ENCODE results near the gene RERE.
A peak's percentile ranks its signal among the peaks of the same experiment; 100 is the strongest.

Gene RERE

DNA sequence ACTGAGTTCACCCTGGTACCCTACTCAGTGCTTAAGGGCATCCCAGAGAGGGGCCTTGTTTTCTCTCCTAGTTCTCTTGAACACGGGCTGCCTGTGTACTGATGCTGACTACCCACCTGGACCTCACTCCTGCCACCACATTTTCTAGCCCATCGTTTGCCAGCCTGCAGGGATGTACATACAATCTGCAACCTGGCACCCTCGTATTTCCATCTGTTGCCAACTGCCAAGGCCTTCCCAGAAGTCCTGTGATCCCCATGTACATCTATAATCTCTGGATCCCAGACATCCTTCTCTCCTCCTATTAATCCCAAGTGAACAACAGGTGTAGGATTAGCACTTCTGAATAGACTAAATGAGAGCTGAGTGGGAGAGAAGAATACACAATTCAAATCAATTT, 287.5 kb downstream of the RERE start:
- no peak for DNase-seq (ENCODE audit: insufficient read length)
- no peak for FAIRE-seq
- TF ChIP-seq POLR2A (IDR thresholded peaks at IDR 0.05; ENCODE audit: low read depth, low read length) (no peak), TAF1 (IDR thresholded peaks at IDR 0.05; ENCODE audit: borderline replicate concordance, low read depth, low read length) (no peak), POLR2AphosphoS5 (IDR thresholded peaks at IDR 0.05; ENCODE audit: low read depth, low read length) (no peak)

DNA sequence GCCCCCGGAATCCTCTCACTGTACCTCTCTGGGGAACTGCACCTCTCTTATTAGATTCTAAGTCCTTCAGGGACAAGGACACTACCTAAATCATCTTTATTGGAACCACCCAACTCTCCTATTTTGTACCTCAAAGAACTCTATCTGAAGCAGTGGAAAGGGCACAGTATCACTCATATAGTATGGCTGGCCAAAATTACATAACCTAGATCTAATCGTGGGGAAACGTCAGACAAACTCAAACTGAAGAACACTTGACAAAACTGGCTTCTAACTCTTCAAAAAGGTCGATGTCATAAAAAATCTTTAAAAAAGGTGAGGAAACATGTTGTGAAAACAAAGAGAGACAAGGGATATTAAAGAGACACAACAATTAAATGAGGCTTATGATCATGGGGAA, 289.5 kb downstream of the RERE start:
- no peak for TF ChIP-seq POLR2AphosphoS5 (IDR thresholded peaks at IDR 0.05; ENCODE audit: low read depth, low read length)
- TF ChIP-seq TAF1 (IDR thresholded peaks at IDR 0.05; ENCODE audit: borderline replicate concordance, low read depth, low read length): no peak
- TF ChIP-seq POLR2A (IDR thresholded peaks at IDR 0.05; ENCODE audit: low read depth, low read length): no peak
- DNase-seq (ENCODE audit: insufficient read length) (no peak), FAIRE-seq (no peak)

DNA sequence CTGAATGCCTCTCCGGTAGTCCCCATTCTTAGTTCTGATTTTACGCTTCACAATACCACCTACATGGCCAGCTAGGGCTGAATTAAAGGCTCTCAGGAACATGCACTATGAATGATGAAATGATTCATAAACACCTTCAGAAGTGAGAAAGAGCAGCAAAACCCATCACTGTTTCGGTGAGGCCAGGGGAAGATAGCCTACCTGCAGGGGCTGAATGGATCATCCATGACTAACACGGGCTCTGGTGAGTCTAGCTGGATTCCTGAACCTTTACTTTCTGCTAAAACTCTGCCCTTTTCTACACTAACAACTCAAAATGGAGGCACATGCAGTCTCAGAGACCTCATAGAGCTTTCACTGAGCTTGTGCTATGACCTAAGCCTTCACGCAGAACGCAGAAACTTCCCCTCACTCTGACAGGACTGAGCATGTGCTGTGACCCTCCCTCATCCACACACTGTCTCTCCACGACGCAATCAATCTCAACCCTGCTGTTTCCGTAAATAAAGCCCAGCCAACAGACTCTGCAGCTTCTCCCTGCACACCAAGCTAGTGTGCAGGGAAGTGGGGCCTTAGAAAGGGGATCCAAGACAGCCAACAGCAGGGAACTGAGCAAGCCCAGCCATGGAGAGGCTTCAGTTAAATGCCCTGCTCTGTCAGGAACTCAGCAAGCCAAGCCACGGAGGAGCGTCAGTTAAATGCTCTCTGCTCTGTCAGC, 291.7 kb downstream of the RERE start:
- DNase-seq (ENCODE audit: insufficient read length): no peak
- TF ChIP-seq POLR2A (IDR thresholded peaks at IDR 0.05; ENCODE audit: low read depth, low read length): no peak
- no peak for TF ChIP-seq TAF1 (IDR thresholded peaks at IDR 0.05; ENCODE audit: borderline replicate concordance, low read depth, low read length)
- no peak for TF ChIP-seq POLR2AphosphoS5 (IDR thresholded peaks at IDR 0.05; ENCODE audit: low read depth, low read length)
- peak; percentile 40 for FAIRE-seq

- FAIRE-seq (peak; percentile 80), DNase-seq (ENCODE audit: insufficient read length) (no peak)
- TF ChIP-seq POLR2A (IDR thresholded peaks at IDR 0.05; ENCODE audit: low read depth, low read length): no peak
- no peak for TF ChIP-seq TAF1 (IDR thresholded peaks at IDR 0.05; ENCODE audit: borderline replicate concordance, low read depth, low read length)
- TF ChIP-seq POLR2AphosphoS5 (IDR thresholded peaks at IDR 0.05; ENCODE audit: low read depth, low read length): no peak
Observed at GRCh38 chr1:8525216-8525557, 292.3 kb downstream of the RERE start.

DNA sequence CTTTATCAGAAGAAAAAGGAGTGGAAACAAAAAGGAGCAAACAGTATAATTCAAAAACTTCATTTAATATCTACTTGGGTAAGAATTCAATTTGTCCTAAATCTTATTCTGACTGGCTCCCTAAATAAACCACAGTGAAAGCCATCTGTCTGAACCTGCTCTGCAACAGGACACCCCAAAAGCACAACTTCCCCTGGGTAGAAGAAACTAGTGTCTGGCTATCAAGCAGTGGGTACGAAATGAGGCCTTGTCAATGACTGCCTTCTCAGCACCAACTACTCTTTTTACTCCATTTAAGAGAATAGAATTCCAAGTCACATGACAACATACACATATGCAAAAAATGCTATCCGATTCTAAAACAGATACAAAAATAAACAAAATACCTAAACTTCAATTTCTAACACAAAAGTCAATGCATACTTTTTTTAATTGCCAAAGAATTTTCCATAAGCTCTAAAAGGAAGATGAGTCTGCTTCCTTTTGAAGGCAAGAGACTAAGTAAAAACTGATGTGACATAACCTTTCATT, 292.7 kb downstream of the RERE start:
- FAIRE-seq (no peak), DNase-seq (ENCODE audit: insufficient read length) (no peak)
- no peak for TF ChIP-seq POLR2A (IDR thresholded peaks at IDR 0.05; ENCODE audit: low read depth, low read length)

- FAIRE-seq (peak; percentile 66), DNase-seq (ENCODE audit: insufficient read length) (no peak)
- TF ChIP-seq TAF1 (IDR thresholded peaks at IDR 0.05; ENCODE audit: borderline replicate concordance, low read depth, low read length): no peak
- no peak for TF ChIP-seq POLR2AphosphoS5 (IDR thresholded peaks at IDR 0.05; ENCODE audit: low read depth, low read length)
Observed at GRCh38 chr1:8523666-8524206, 293.7 kb downstream of the RERE start.

DNA sequence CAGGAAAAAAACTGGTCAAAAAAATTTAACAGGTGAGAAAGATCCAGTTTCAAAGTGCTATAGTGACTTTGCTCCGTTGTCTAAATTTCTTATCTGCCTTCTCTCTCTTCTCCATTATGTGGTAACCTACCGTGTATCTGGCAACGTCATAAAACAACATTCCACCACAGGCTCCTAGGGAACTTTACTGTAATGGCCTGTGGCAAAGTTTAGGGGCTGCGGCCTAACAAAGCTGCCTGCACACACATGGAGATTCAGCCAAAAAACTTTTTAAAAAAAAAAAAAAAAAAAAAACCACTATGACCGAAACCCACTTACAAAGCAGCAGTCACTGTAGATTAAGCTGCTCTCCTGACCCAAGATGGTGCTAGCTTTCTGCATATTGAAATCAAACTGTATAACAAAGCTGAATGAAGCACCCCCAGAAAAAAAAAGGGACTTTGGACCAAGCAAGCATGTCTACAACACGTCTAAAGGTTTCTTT, 296.9 kb downstream of the RERE start:
- no peak for TF ChIP-seq POLR2AphosphoS5 (IDR thresholded peaks at IDR 0.05; ENCODE audit: low read depth, low read length)
- TF ChIP-seq TAF1 (IDR thresholded peaks at IDR 0.05; ENCODE audit: borderline replicate concordance, low read depth, low read length): no peak
- TF ChIP-seq POLR2A (IDR thresholded peaks at IDR 0.05; ENCODE audit: low read depth, low read length): no peak
- no peak for DNase-seq (ENCODE audit: insufficient read length)
- no peak for FAIRE-seq

DNA sequence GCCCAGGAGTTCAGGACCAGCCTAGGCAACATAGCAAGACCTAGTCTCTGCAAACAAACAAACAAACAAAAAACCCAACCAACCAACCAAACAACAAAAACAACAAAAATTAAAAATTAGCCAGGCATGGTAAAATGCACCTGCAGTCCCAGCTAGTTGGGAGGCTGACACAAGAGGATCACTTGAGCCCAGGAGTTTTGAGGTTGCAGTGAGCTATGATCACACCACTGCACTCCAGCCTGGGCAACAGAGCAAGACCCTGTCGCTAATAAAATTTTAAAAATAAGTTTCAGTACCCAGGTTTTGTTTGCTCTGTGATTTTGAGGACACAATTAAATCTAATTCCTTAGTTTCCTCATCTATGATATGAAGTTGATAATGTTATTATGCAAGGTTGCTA, 298.3 kb downstream of the RERE start:
- TF ChIP-seq TAF1 (IDR thresholded peaks at IDR 0.05; ENCODE audit: borderline replicate concordance, low read depth, low read length): no peak
- no peak for TF ChIP-seq POLR2AphosphoS5 (IDR thresholded peaks at IDR 0.05; ENCODE audit: low read depth, low read length)
- no peak for TF ChIP-seq POLR2A (IDR thresholded peaks at IDR 0.05; ENCODE audit: low read depth, low read length)
- FAIRE-seq (no peak), DNase-seq (ENCODE audit: insufficient read length) (no peak)

- TF ChIP-seq TAF1 (IDR thresholded peaks at IDR 0.05; ENCODE audit: borderline replicate concordance, low read depth, low read length): no peak
- no peak for TF ChIP-seq POLR2AphosphoS5 (IDR thresholded peaks at IDR 0.05; ENCODE audit: low read depth, low read length)
- TF ChIP-seq POLR2A (IDR thresholded peaks at IDR 0.05; ENCODE audit: low read depth, low read length): no peak
- FAIRE-seq: no peak
- no peak for DNase-seq (ENCODE audit: insufficient read length)
Observed at GRCh38 chr1:8518490-8518801, 299.0 kb downstream of the RERE start.

DNA sequence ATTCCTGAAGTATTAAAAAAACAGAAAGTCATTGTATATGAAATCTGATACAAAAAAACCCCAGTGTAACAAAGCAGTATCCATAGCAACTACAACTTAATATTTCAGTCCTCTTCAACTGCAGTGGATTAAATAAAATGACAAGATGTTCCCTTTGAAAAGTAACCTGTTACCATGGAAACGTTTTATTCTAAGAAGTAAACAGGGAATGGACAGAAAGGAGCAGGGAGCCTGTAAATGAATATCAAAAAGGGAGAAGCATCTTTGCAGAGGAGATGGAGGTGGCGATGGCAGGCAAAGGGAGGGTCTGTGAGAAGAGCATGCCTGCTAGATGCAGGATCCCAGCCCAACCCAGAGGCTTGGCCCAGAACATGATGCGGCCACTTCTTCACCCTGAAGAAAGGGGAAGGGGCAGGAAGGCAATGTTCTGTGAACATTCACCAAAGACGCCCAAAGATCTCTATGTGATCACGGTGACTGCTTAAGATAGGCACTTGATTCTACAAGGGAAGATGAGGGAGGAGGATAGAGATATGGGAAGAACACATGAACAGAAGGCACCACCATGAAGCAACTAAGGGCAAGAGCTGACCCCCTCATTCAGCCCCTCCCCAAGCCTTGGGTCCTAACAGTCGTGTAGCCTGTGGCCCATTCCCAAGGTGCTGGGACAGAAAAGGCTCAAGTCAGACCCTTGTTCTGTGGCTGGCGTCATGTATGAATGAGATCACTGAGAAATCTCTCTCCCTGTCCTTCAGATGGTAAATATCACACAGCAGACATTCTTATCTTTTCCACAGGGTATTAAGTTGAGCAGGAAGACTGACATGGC, 299.6 kb downstream of the RERE start:
- FAIRE-seq: no peak
- TF ChIP-seq POLR2A (IDR thresholded peaks at IDR 0.05; ENCODE audit: low read depth, low read length) (no peak), POLR2AphosphoS5 (IDR thresholded peaks at IDR 0.05; ENCODE audit: low read depth, low read length) (no peak), TAF1 (IDR thresholded peaks at IDR 0.05; ENCODE audit: borderline replicate concordance, low read depth, low read length) (no peak)
- DNase-seq (ENCODE audit: insufficient read length): no peak

- no peak for FAIRE-seq
- TF ChIP-seq POLR2AphosphoS5 (IDR thresholded peaks at IDR 0.05; ENCODE audit: low read depth, low read length) (no peak), POLR2A (IDR thresholded peaks at IDR 0.05; ENCODE audit: low read depth, low read length) (no peak), TAF1 (IDR thresholded peaks at IDR 0.05; ENCODE audit: borderline replicate concordance, low read depth, low read length) (no peak)
- DNase-seq (ENCODE audit: insufficient read length): no peak
Observed at GRCh38 chr1:8516793-8517556, 300.5 kb downstream of the RERE start.
